H1 (cell line): ENCODE data around the gene JMJD1C. TPM values are rescaled to one million over a fixed set of nuclear protein-coding genes. Genes with fewer than 3 reads are reported as not detected.

Source experiments
- BRCA1 ChIP-seq: IDR thresholded peaks from 2 replicates; pipeline ENCODE4 v1.6.1; 2012; ENCODE audit warnings: low read depth, low read length, improper control_type of control experiment
- EZH2 ChIP-seq: fragments of 200-600 bp; sonication (generic); IDR thresholded peaks from 2 replicates; pipeline ENCODE4 v1.7.1; 2012; ENCODE audit warnings: low read depth, mild to moderate bottlenecking, moderate library complexity, low read length, inconsistent platforms; ENCODE audit not compliant: severe bottlenecking
- POLR2A ChIP-seq, 2 experiments: IDR thresholded peaks; 1 replicate in 1 of 2; 2 replicates in 1 of 2; pipeline ENCODE4 v1.6.1; 2011; ENCODE audit warnings: low read depth in 2 of 2, low read length in 2 of 2, mild to moderate bottlenecking in 2 of 2; ENCODE audit errors: control extremely low read depth in 1 of 2
- RFX5 ChIP-seq: IDR thresholded peaks from 2 replicates; pipeline ENCODE4 v1.6.1; 2011; ENCODE audit warnings: low read depth, low read length, improper control_type of control experiment, borderline replicate concordance
- ZNF274 ChIP-seq: IDR thresholded peaks from 2 replicates; pipeline ENCODE4 v1.7.0; 2012; ENCODE audit warnings: low read length, borderline replicate concordance; ENCODE audit errors: extremely low read depth
- polyA plus RNA-seq, 7 experiments: library from polyadenylated mRNA; depleted of rRNA in 3 of 7; stranded (reverse) in 5 of 7; unstranded in 2 of 7; fragments of >200 nt in 5 of 7; fragments of 200-250 nt in 2 of 7; gene quantifications; 1 replicate in 5 of 7; 2 replicates in 1 of 7; 4 replicates in 1 of 7; pipeline versions ENCODE4 v1.2.1 to v1.2.3, GENCODE V29; 2011 to 2013; ENCODE audit warnings: missing spikeins in 2 of 7, mixed read lengths in 2 of 7
- total RNA-seq: library from RNA; stranded (reverse); fragmentation: NEBNext Ultra II Directional; extraction: Animal tissue kit (Norgen Biotek cat#: 25700); gene quantifications from 2 replicates; pipeline ENCODE4 v1.2.1, GENCODE V29; 2021
- TF ChIP-seq, protein P1 (sequence below): IDR thresholded peaks from 2 replicates; pipeline ENCODE4 v1.6.1; 2012; ENCODE audit warnings: inconsistent platforms

Gene JMJD1C
- total and polyA plus RNA-seq, 2 of the 8 experiments (the other 6 are each of a cell fraction or from before 2014, with no cell fraction given) = 54.5 to 210 TPM

DNA sequence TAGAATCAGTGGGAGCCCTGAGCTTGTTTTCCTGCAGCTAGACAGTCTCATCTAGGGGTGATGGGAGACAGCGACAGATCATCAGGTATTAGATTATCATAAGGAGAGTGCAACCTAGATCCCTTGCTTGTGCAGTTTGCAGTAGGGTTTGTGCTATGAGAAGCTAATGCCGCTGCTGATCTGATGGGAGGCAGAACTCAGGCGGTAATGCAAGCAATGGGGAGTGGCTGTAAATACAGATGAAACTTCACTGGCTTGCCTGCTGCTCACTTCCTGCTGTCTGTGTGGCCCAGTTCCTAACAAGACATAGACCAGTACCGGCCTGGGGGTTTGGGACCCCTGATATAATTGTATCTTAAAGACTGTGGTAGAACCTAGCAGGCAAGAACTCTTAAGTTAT, 315.0 kb downstream of the JMJD1C start (continued):
- no peak for TF ChIP-seq ZNF274
- no peak for TF ChIP-seq EZH2
- TF ChIP-seq, protein P1, sequence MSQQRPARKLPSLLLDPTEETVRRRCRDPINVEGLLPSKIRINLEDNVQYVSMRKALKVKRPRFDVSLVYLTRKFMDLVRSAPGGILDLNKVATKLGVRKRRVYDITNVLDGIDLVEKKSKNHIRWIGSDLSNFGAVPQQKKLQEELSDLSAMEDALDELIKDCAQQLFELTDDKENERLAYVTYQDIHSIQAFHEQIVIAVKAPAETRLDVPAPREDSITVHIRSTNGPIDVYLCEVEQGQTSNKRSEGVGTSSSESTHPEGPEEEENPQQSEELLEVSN = no peak
- no peak for TF ChIP-seq POLR2A (IDR thresholded peaks at IDR 0.05; ENCODE audit: control extremely low read depth in 1 of 2, low read depth in 2 of 2, low read length in 2 of 2)
- TF ChIP-seq BRCA1 = no peak
- TF ChIP-seq RFX5 = no peak
- TF ChIP-seq, all 59 proteins: peak for 0
